Epidermal melanocyte (primary cell): ENCODE measurements around the gene ANO1.
"Not testable (repeated sequence)": the region's sequence is repeated elsewhere in the genome, so short reads cannot be mapped to it uniquely, and the experiment has no call there.

ENCODE experiments used
- DNase-seq: peaks from one replicate; pipeline ENCODE4 v3.0.0; 2011; ENCODE audit warnings: low spot score; ENCODE audit not compliant: insufficient read length

Gene ANO1

GRCh38 chr11:70078095-70078780 is at the start of gene ANO1:
TSS of gene ANO1 (plus strand) at chr11:70078317. CDS start at chr11:70078607, 290 bp downstream.
- DNase-seq, result no peak

DNA sequence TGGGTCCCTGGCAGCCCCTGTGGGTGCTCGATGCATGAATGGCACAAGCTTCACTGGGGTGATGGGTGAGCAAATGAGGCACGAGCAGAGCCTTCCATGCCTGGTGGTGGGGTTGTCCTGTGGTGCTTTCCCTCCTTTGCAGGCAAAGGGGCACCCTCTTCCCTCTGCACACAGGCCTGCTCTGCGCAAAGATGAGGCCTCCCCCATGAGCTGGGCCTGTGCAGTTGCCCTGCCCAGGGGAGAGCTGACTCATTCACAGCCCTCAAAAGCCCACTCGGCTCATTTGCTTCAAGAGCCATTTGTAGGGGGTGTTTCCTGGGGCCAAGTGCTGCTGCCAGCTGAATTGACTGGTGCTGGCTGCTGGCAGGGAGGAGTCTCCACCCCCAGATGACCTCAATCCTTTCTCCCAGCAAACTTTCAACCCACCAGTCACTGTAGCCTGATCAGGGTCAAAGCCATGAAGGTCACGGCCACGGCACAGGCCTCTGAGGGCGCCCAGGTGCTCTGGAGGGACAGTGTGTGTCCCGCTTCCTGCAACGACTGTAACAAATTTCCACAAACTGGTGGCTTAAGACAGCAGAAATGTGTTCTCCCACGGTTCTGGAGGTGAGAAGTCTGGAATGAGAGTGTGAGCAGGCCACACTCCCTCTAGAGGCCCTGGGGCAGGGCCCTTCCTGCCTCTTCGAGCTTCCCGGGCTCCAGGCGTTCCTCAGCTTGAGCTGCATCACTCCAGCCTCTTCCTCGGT is 48.8 kb upstream of the ANO1 start:
- no peak for DNase-seq

DNA sequence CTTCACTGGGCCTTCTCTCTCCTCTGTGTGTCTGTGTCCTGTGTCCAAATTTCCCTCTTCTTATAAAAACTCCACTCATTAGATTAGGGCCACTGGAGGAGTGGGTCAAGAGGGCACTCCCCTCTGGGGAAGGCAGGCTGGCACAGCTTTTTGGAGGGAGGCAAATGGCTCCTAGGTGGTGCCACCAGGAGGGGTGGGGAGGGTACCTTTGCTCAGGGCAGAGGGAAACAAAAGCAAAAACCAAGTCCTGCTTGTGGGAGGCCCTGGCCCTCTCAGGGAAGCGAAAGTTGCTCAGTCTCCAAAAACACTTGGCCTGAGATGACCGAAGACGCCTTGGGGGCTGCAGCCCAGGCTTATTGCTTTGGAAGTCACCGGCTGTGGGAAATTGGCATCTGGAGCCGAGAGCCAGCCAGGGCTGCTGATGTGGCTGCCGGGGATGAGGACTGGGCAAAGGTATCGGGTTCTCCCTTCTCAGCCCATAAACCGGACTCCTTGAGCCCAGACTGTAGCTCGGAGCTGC is 48.2 kb upstream of the ANO1 start:
- no peak for DNase-seq

DNA sequence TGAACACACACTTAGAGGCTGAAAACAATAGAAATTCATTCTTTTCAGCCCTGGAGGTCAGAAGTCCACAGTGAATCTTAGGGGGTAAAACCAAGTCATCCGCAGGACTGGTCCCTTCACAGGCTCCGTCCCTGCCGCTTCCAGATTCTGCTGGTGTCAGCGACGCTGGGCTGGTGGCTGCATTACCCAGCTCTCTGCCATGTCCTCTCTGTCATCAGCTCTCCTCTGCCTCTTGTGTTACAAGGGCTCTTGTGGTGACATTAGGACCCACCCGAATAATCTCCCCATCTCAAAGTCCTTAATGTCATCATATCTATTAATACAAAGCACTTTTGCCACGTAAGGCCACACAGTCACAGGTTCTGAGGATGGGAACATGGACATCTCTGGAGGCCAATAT is 47.7 kb upstream of the ANO1 start:
- no peak for DNase-seq

DNA sequence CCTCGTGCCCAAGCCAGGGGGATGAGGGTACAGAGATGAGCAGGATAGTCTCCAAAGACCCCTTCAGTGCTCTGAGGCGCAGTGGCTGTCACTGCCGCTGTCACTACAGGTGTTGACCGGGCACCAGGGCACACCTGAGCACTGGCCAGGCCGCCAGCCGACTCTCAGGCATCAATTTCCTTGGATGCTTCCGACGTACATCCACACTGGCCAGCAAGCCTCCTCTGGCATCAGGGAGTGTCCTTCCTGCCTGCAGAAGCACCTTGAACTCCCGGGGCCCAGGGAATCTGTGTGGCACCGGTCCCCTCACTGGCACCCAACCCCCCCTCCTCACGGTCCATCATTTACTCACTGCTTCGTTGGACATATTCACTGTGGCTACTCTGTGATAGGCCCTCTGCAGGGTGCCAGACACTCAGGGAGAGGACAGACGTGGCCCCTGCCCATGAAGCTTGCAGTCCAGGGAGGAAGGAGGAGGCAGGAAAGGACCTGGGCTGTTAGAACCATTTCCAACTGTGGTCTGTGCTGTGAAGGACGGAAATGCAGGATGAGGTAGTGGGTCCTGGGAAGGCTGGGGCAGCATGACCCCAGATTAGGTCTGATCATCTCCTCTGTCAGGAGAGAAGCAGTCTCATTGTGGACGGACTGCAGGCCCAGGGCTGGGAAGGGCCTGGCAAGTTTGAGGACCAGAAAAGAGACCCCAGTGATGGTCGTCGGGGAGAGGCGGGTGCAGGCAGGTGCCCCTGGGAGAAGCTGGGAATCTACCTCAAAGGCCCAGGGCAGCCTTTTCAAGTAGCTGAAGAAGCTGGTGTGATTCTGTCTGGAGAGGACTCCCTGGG is 46.3 kb upstream of the ANO1 start:
- DNase-seq, result no peak

GRCh38 chr11:70032470-70032795 is 45.7 kb upstream of the ANO1 start:
- no peak for DNase-seq

DNA sequence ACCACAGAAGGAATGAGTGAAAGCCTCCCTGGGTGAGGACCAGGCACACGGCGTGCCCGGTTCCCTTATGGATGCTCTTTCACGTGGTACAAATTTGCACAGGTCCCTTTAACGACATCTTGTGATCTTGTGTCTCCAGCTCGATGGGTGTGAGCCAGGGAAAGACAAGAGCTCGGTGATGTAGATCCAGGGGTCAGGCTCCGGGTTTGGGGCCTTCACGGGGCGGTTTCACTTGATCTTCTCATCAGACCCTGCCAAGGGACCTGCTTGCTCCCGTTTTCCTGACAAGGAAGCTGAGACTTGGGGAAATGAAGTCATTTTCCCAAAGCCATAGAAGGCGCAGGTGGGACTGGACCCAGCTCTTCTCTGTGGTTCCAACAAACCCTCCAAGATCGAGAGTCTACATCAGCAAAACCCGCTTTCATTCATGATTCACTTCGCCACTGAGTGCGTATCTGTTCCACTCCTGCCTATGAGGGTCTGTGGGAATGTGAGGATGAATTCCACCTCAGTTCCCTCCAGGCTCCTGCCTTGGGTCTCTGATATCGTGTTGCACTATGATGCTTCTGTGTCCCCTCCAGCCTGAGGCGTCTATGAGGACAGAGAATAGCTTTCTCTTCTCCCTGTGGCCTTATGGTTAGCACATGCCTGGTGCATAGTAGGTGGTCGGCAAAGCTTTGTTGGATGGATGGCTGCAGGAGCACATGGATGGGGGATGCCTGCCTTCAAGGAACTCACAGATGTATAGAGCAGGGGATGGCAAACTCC is 45.0 kb upstream of the ANO1 start:
- no peak for DNase-seq

DNA sequence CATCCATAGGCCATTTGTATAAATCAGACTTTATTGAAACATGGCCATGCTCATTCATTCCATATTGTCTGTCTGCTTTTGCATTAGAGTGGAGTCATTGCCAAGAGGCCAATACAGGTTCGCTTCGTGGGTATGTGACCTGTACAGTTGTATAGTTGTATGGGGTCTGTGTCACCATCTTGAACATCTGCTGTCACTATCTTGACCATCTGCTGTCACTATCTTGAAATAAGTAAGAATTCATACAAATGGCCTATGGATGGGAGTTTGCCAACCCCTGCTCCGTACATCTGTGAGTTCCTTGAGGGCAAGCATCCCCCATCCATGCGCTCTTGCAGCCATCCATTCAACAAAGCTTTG is 44.4 kb upstream of the ANO1 start:
- no peak for DNase-seq

- no peak for DNase-seq
Observed at GRCh38 chr11:70034740-70035365, 43.3 kb upstream of the ANO1 start.

- DNase-seq, result not testable (repeated sequence)
Observed at GRCh38 chr11:70035665-70036064, 42.5 kb upstream of the ANO1 start.

- no peak for DNase-seq
Observed at GRCh38 chr11:70036971-70037882, 40.9 kb upstream of the ANO1 start.

DNA sequence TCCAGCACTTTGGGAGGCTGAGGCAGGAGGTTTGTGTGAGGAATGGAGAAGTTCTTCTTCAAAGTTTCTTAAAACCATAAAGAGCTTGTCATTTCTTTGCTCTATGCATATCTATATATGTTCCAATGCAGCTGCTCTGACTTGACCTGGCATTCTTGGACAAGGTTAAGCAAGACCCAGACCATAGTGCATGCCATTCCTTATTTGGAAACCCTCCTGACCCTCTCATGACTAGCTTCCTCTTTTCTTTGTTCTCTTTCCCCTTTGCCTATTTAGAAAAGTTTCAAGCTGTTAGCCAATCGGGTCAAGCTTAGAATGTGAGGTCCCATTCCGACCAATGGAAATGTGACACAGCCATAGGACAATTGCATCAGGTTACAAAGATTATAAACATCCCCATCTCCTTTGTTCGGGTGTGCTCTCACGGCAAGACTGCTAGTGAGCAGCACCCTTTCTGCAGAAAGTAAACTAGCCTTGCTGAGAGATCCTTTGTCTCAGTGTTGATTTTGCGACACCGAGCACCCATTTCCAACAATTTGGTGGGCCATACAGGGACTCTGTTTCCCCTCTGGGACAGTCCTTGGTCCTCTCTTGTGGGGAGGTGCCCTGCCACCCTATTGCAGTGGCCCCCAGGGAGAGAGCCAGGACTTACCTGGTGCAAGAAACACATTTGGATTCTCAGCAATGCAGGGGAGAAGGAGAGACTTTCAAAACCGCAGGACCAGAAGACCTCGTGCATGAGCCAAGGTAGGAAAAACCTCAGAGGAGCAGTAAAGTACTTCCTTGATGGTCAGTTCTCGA is 39.9 kb upstream of the ANO1 start:
- no peak for DNase-seq

- no peak for DNase-seq
Observed at GRCh38 chr11:70040452-70040851, 37.7 kb upstream of the ANO1 start.

GRCh38 chr11:70040869-70041501 is 37.1 kb upstream of the ANO1 start:
- no peak for DNase-seq

DNA sequence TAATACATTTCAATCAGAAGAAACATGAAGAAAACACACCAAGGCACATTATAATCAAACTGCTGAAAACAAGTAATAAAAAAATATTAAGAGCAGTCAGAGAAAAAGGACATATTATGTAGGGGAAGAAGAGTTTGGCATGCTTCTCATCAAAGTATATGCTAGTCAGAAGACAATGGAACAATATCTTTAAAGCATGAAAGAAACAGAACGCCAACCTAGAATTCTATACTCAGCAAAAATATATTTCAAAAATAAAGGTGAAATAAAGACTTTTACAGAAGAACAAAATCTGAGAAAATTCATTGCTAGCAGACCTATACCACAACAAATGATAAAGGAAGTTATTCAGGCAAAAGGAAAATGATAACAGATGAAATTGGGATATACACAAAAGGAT is 34.6 kb upstream of the ANO1 start:
- DNase-seq, result no peak

DNA sequence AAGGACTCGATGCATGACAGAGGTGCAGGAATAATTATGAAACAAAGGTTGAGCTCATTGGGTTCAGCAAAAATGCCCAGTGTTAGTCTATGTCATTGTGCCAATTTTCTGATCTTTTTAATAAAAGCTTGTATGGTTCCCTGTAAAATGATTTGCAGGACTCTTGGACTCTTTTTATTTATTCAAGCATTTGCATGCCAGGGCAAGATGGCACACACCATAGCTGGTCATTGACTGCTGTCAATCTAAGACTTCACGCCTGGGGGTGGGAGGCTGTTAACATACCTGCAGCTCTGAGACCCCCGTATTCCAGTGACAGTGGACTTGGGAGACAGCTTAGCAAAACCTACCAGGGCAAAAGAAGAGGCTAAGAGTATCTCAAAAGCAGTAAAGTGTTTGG is 32.0 kb upstream of the ANO1 start:
- DNase-seq, result no peak

DNA sequence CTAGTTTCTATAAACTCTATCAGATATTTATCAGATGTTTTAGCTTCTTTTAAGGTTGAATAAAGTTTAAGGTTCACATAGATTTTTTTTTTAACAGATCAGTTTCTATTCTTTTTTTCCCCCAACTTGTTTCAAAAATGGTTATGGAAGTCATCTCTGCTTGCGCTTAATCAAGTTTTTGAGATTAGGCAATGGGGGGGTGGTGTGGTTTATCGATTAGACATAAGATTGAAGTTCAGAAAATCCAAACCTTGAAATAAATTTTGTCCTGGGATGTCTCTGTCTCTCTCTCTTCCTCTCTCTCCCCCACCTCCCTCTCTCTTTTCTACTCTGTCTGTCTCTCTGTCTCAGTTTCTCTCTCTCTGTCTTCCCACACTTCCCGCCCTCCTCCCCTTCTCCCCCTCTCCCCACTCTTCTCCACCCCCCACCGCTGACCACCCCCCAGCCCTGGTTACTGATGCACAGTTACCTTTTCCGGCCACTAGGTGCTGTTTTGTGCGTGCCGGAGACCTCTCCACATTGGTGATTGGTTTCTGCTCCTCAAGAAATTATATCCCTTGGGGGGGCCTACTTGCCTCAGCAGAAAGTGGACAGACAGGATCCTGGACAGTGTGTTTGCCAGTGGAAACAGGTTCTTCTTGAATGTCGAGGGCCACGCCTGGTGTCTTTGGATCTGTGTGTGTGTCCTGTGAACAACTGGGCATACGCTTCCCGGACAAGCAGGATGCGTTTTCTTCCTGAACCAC is 29.7 kb upstream of the ANO1 start:
- DNase-seq, result no peak

- DNase-seq, result no peak
Observed at GRCh38 chr11:70049045-70049444, 29.1 kb upstream of the ANO1 start.
